ENCODE data around the gene CHRNA7. TPM values are rescaled to one million over a fixed set of nuclear protein-coding genes. Genes with fewer than 3 reads are reported as not detected.

Gene CHRNA7
- polyA plus RNA-seq, 2 donors = 0.15 to 0.31 TPM

DNA sequence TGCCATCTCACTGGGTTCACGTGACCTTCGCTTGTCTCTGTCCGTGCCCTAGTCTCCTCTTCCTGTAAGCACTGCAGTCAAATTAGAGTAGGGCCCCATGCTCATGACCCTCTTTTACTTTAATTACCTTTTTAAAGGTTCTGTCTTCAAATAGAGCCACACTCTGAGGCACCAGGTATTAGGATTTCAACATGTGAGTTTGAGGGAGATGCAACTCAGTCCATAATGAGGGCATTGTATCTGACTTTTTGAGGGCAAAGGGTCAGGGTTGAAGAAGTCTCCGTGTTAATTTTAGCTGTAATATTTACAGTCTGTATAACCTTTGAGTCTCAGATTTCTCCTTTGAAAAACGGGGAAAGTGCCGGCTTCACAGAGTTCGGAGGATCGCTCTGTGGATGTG is 82.9 kb downstream of the CHRNA7 start:
- WGBS, 2 donors = 74 to 78% methylated on average over 8 of the region's 8 CpGs
- Histone ChIP-seq H3K4me3 (ENCODE audit: low read depth in 1 of 2, low read length in 2 of 2) (no peak overlapping the region), H3K9me3 (ENCODE audit: control insufficient read depth in 2 of 2, insufficient read depth in 1 of 2, low read depth in 1 of 2, low read length in 1 of 2) (no peaks in the 10 kb centered on the region)

DNA sequence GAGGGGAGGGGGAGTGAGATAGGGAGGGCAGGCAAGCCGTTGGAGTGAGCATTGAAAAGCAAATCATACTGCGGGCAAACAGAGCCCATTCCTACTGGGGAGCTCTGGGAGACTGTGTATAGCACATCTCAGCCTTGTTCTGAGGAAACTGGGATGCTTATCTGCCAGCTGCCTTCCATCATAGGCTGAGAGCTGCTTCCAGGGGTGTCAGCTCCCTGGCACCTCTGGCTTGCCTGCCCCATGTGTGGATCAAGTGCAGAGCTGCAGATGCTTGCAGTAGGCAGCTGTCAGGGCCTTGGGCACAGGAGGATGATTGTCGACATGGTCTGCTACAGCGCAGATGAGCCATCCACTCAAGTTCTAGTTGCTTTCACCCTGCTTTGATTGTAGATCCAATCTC is 86.8 kb downstream of the CHRNA7 start:
- no peaks in the 10 kb centered on the region for H3K36me3 ChIP-seq (ENCODE audit: control insufficient read depth in 2 of 2, insufficient read depth in 2 of 2, low read length in 1 of 2)
- WGBS, 2 donors = 72 to 77% methylated on average over 4 of the region's 4 CpGs
- H3K4me3 ChIP-seq (ENCODE audit: low read depth in 1 of 2, low read length in 2 of 2) = no peak overlapping the region
- H3K27ac ChIP-seq (ENCODE audit: low read depth in 2 of 2, low read length in 1 of 2) = no peak overlapping the region
- H3K4me1 ChIP-seq (ENCODE audit: control insufficient read depth in 2 of 2, insufficient read depth in 2 of 2, low read length in 1 of 2) = no peaks in the 10 kb centered on the region
- no peaks in the 10 kb centered on the region for H3K27me3 ChIP-seq (ENCODE audit: control insufficient read depth in 1 of 2, insufficient read depth in 2 of 2, low read length in 2 of 2)
- no peaks in the 10 kb centered on the region for H3K9me3 ChIP-seq (ENCODE audit: control insufficient read depth in 2 of 2, insufficient read depth in 1 of 2, low read depth in 1 of 2, low read length in 1 of 2)

More for the DNA sequence above, 82.9 kb downstream of the CHRNA7 start:
- H3K36me3 ChIP-seq (ENCODE audit: control insufficient read depth in 2 of 2, insufficient read depth in 2 of 2, low read length in 1 of 2) = no peaks in the 10 kb centered on the region
- H3K27ac ChIP-seq (ENCODE audit: low read depth in 2 of 2, low read length in 1 of 2) = no peak overlapping the region
- H3K4me1 ChIP-seq (ENCODE audit: control insufficient read depth in 2 of 2, insufficient read depth in 2 of 2, low read length in 1 of 2) = no peaks in the 10 kb centered on the region
- H3K27me3 ChIP-seq (ENCODE audit: control insufficient read depth in 1 of 2, insufficient read depth in 2 of 2, low read length in 2 of 2) = no peaks in the 10 kb centered on the region

DNA sequence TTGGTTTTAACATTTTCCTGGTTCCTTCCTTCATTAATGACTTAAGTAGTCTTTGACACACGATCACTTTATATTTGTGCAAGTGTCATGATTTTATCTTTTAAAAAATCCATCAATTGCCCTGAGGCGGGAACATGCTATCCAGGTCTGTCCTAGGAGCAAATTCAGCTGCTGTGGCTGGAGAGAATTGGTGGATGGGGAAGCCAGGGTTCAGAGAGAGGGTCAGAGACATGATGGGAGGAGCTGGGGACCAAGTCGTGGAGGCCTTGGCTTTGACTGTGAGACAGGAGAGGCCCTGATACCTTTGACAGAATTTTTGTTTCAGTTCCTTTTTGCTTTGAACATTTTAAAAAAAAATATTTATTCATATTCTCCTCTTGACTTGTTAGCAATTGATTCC is 89.0 kb downstream of the CHRNA7 start:
- Histone ChIP-seq H3K4me1 (ENCODE audit: control insufficient read depth in 2 of 2, insufficient read depth in 2 of 2, low read length in 1 of 2) (no peaks in the 10 kb centered on the region), H3K27me3 (ENCODE audit: control insufficient read depth in 1 of 2, insufficient read depth in 2 of 2, low read length in 2 of 2) (no peaks in the 10 kb centered on the region), H3K9me3 (ENCODE audit: control insufficient read depth in 2 of 2, insufficient read depth in 1 of 2, low read depth in 1 of 2, low read length in 1 of 2) (no peaks in the 10 kb centered on the region), H3K27ac (ENCODE audit: low read depth in 2 of 2, low read length in 1 of 2) (no peak overlapping the region), H3K4me3 (ENCODE audit: low read depth in 1 of 2, low read length in 2 of 2) (no peak overlapping the region), H3K36me3 (ENCODE audit: control insufficient read depth in 2 of 2, insufficient read depth in 2 of 2, low read length in 1 of 2) (no peaks in the 10 kb centered on the region)
- 69 to 77% methylated on average over 3 of the region's 3 CpGs for WGBS, 2 donors

DNA sequence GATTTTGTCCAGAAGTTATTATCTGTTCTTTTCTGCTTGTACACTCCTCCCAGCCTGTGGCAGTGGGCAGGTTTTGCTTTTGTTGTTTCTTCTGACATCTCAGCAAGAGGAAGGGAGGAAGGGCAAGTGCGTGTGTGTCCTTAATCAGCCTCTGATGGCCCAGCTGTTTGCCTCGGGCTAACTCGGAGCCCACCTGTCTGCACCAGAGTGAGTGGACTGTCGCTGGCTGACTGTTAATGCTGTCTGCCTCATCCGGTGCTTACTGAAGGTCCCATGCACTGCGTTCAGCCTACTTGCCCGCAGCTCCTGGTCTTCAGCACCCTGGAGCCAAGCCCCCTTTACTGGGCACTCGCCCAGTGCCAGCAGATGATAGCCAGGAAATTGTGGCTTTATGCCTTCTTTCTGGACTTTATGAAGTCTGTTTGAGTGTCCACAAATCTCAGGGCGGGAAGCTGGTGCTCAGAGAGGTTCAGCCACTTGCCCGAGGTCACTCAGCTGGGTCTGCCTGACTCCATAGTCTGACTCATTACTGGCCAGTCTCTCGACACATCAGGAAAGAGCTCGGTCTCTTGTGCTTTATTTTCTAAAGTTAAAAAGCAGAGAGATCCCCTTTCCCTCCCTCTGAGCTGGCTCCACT is 89.5 kb downstream of the CHRNA7 start:
- Histone ChIP-seq H3K27me3 (ENCODE audit: control insufficient read depth in 1 of 2, insufficient read depth in 2 of 2, low read length in 2 of 2) (no peaks in the 10 kb centered on the region), H3K9me3 (ENCODE audit: control insufficient read depth in 2 of 2, insufficient read depth in 1 of 2, low read depth in 1 of 2, low read length in 1 of 2) (no peaks in the 10 kb centered on the region), H3K4me1 (ENCODE audit: control insufficient read depth in 2 of 2, insufficient read depth in 2 of 2, low read length in 1 of 2) (no peaks in the 10 kb centered on the region), H3K4me3 (ENCODE audit: low read depth in 1 of 2, low read length in 2 of 2) (no peak overlapping the region), H3K36me3 (ENCODE audit: control insufficient read depth in 2 of 2, insufficient read depth in 2 of 2, low read length in 1 of 2) (no peaks in the 10 kb centered on the region), H3K27ac (ENCODE audit: low read depth in 2 of 2, low read length in 1 of 2) (no peak overlapping the region)
- WGBS, 2 donors = 69 to 74% methylated on average over 12 of the region's 12 CpGs

DNA sequence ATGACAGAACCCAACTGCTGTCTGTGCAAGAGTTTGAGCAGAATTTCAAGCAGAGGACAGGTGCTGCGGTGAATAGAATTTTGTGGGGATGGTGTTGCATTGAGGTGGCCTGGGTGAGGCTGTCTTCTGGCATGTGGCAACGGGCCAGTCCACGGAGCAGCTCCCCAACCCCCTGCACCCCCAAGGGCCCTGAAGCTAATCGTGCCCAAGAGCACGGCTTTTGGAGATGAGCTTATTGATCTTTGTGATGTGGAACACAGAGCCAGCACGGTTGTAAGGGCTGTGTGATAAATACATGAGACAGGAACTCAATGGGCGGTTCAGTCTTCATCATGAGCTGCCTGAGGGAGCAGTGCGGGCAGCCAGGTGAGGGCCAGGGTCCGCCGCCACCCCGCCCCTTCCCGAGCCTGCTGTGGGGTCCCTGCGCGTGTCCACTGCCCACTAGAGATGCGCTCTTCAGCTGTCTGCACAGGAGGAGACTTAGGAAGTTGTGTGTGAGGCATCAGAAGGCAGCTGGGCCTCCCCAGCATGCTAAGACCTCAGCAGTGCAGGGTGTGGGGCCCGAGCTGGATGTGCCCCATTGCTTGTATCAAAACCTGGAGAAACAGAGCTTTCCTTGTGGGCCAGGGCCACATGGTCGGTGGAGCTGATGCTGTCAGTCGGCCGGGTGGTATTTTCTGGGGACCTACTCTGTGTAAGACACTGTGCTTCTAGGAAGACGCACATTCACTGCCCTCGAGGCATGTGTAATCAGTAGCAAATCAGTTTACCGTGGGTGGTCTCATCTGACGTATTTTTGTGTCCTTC is 90.5 kb downstream of the CHRNA7 start:
- peaks cover 0 to 2% of the 10 kb centered on the region in 2 donors for H3K9me3 ChIP-seq (ENCODE audit: control insufficient read depth in 2 of 2, insufficient read depth in 1 of 2, low read depth in 1 of 2, low read length in 1 of 2)
- 85 to 86% methylated on average over 23 of the region's 23 CpGs for whole genome bisulfite sequencing, 2 donors
- H3K36me3 ChIP-seq (ENCODE audit: control insufficient read depth in 2 of 2, insufficient read depth in 2 of 2, low read length in 1 of 2) = no peaks in the 10 kb centered on the region
- no peaks in the 10 kb centered on the region for H3K27me3 ChIP-seq (ENCODE audit: control insufficient read depth in 1 of 2, insufficient read depth in 2 of 2, low read length in 2 of 2)
- no peak overlapping the region for H3K27ac ChIP-seq (ENCODE audit: low read depth in 2 of 2, low read length in 1 of 2)
- no peak overlapping the region for H3K4me3 ChIP-seq (ENCODE audit: low read depth in 1 of 2, low read length in 2 of 2)
- no peaks in the 10 kb centered on the region for H3K4me1 ChIP-seq (ENCODE audit: control insufficient read depth in 2 of 2, insufficient read depth in 2 of 2, low read length in 1 of 2)

DNA sequence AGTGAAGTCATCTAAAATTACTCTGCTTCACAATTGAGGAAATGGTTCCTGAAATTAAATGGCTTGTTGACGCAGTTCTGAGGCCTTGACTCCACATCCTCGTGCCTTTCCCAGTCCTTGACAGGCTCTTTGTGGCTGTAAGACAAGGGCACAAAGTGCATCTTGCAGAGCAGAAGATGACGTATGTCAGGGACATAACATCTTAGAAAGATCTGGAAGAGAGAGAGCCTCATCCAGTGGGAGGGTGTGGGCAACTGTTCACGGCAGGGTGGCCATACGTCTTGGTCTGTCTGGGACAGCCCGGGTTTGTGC is 91.0 kb downstream of the CHRNA7 start:
- Histone ChIP-seq H3K36me3 (ENCODE audit: control insufficient read depth in 2 of 2, insufficient read depth in 2 of 2, low read length in 1 of 2) (no peaks in the 10 kb centered on the region), H3K4me1 (ENCODE audit: control insufficient read depth in 2 of 2, insufficient read depth in 2 of 2, low read length in 1 of 2) (no peaks in the 10 kb centered on the region), H3K4me3 (ENCODE audit: low read depth in 1 of 2, low read length in 2 of 2) (no peak overlapping the region), H3K9me3 (ENCODE audit: control insufficient read depth in 2 of 2, insufficient read depth in 1 of 2, low read depth in 1 of 2, low read length in 1 of 2) (peaks cover 0 to 2% of the 10 kb centered on the region in 2 donors), H3K27ac (ENCODE audit: low read depth in 2 of 2, low read length in 1 of 2) (no peak overlapping the region), H3K27me3 (ENCODE audit: control insufficient read depth in 1 of 2, insufficient read depth in 2 of 2, low read length in 2 of 2) (no peaks in the 10 kb centered on the region)
- 79 to 80% methylated on average over 6 of the region's 6 CpGs for WGBS, 2 donors

DNA sequence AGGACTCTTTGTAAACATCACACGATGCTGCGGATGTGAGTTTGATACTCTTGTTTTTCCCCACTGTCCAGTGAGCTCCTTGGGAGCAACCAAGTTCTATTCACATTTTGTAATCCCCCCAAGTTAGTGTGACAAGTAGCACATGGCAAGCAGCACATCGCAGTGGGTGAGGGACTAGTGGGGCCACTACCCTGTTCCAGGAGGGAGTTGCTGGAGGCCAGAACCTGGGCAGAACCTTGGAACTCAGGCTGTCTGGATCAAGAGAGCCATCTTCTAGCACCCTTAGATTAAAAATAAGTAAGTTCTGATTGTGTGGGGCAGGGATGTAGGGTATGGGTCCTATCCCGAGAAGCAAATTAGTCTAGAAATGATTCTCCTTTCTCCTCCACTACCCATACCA is 91.7 kb downstream of the CHRNA7 start:
- Histone ChIP-seq H3K27ac (ENCODE audit: low read depth in 2 of 2, low read length in 1 of 2) (no peak overlapping the region), H3K9me3 (ENCODE audit: control insufficient read depth in 2 of 2, insufficient read depth in 1 of 2, low read depth in 1 of 2, low read length in 1 of 2) (peaks cover 0 to 2% of the 10 kb centered on the region in 2 donors), H3K4me3 (ENCODE audit: low read depth in 1 of 2, low read length in 2 of 2) (no peak overlapping the region), H3K27me3 (ENCODE audit: control insufficient read depth in 1 of 2, insufficient read depth in 2 of 2, low read length in 2 of 2) (no peaks in the 10 kb centered on the region), H3K4me1 (ENCODE audit: control insufficient read depth in 2 of 2, insufficient read depth in 2 of 2, low read length in 1 of 2) (no peaks in the 10 kb centered on the region), H3K36me3 (ENCODE audit: control insufficient read depth in 2 of 2, insufficient read depth in 2 of 2, low read length in 1 of 2) (no peaks in the 10 kb centered on the region)
- 88 to 91% methylated on average over 4 of the region's 4 CpGs for WGBS, 2 donors

DNA sequence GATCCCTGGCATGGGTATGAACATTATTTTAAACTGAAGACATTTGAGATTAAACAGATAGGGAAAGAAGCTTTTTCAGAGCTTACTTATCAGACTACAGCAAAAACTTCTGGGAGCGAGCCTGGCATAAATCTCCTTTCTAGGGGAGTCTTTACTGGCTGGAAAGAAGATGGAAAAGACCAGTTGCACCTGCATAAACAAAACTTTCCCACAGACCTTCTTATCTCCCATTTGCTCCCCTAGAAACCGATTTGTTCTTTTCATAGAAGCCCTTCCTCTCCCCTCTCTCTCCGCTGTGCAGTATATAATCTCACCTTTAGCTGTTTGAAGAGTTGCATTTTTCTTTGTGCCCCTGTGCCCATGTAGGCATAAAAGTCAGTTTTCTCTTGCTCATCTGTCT is 93.2 kb downstream of the CHRNA7 start:
- Histone ChIP-seq H3K36me3 (ENCODE audit: control insufficient read depth in 2 of 2, insufficient read depth in 2 of 2, low read length in 1 of 2) (no peaks in the 10 kb centered on the region), H3K4me1 (ENCODE audit: control insufficient read depth in 2 of 2, insufficient read depth in 2 of 2, low read length in 1 of 2) (no peaks in the 10 kb centered on the region), H3K4me3 (ENCODE audit: low read depth in 1 of 2, low read length in 2 of 2) (no peak overlapping the region), H3K27ac (ENCODE audit: low read depth in 2 of 2, low read length in 1 of 2) (no peak overlapping the region), H3K9me3 (ENCODE audit: control insufficient read depth in 2 of 2, insufficient read depth in 1 of 2, low read depth in 1 of 2, low read length in 1 of 2) (peaks cover 0 to 2% of the 10 kb centered on the region in 2 donors), H3K27me3 (ENCODE audit: control insufficient read depth in 1 of 2, insufficient read depth in 2 of 2, low read length in 2 of 2) (no peaks in the 10 kb centered on the region)
- WGBS, 2 donors = 52 to 61% methylated on average over 3 of the region's 3 CpGs

DNA sequence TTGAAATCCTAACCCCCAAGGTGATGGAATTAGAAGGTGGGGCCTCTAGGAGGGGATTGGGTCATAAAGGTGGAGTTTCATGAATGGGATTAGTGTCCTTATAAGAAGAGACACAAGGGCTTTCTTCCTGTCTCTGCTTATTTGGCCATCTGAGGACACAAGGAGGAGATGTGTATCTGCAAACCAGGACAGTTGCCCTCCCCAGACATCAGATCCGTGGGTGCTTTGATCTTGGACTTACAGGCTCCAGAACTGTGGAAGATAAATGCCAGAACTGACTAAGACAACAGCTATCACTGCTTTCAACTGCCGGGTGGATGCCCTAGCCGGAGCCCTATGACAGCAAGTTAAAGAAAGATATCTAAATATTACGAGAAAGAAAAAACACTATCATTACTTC is 94.4 kb downstream of the CHRNA7 start:
- 62 to 66% methylated on average over 4 of the region's 4 CpGs for WGBS, 2 donors
- no peaks in the 10 kb centered on the region for H3K27me3 ChIP-seq (ENCODE audit: control insufficient read depth in 1 of 2, insufficient read depth in 2 of 2, low read length in 2 of 2)
- H3K4me3 ChIP-seq (ENCODE audit: low read depth in 1 of 2, low read length in 2 of 2) = no peak overlapping the region
- no peak overlapping the region for H3K27ac ChIP-seq (ENCODE audit: low read depth in 2 of 2, low read length in 1 of 2)
- H3K9me3 ChIP-seq (ENCODE audit: control insufficient read depth in 2 of 2, insufficient read depth in 1 of 2, low read depth in 1 of 2, low read length in 1 of 2) = peaks cover 0 to 2% of the 10 kb centered on the region in 2 donors
- no peaks in the 10 kb centered on the region for H3K36me3 ChIP-seq (ENCODE audit: control insufficient read depth in 2 of 2, insufficient read depth in 2 of 2, low read length in 1 of 2)
- no peaks in the 10 kb centered on the region for H3K4me1 ChIP-seq (ENCODE audit: control insufficient read depth in 2 of 2, insufficient read depth in 2 of 2, low read length in 1 of 2)

DNA sequence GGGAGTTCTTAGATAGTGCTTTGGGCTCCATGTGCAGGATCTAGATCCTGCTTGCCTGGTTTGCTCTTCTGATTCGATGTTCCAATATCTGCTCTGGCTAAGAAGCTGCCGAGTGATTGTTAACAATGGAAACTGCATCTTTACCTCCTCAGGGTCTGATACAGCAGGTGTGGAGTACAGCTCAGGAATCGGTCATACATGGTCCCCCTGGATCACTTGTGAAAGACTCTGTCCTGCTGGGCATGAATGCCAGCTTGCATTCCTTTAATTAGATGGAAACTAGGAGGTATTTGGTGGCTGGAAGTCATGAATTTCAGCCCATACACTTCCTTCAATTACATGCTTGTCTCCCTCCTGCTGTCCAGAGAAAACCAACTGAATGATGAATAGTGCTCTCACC is 95.3 kb downstream of the CHRNA7 start:
- Histone ChIP-seq H3K4me1 (ENCODE audit: control insufficient read depth in 2 of 2, insufficient read depth in 2 of 2, low read length in 1 of 2) (no peaks in the 10 kb centered on the region), H3K9me3 (ENCODE audit: control insufficient read depth in 2 of 2, insufficient read depth in 1 of 2, low read depth in 1 of 2, low read length in 1 of 2) (peaks cover 0 to 2% of the 10 kb centered on the region in 2 donors), H3K27ac (ENCODE audit: low read depth in 2 of 2, low read length in 1 of 2) (no peak overlapping the region), H3K27me3 (ENCODE audit: control insufficient read depth in 1 of 2, insufficient read depth in 2 of 2, low read length in 2 of 2) (no peaks in the 10 kb centered on the region), H3K36me3 (ENCODE audit: control insufficient read depth in 2 of 2, insufficient read depth in 2 of 2, low read length in 1 of 2) (no peaks in the 10 kb centered on the region), H3K4me3 (ENCODE audit: low read depth in 1 of 2, low read length in 2 of 2) (no peak overlapping the region)
- WGBS, 2 donors = 84 to 85% methylated on average over 3 of the region's 3 CpGs

Data from esophagus (tissue), 2 donors.